Measurements from ENCODE around the gene CYP26B1. TPM values are rescaled to one million over a fixed set of nuclear protein-coding genes. Genes with fewer than 3 reads are reported as not detected.

The CYP26B1 gene
- total and polyA plus RNA-seq, 2 donors (not counting 3 experiments of a cell fraction or from before 2014, with no cell fraction given) = 0.30 to 1.1 TPM

DNA sequence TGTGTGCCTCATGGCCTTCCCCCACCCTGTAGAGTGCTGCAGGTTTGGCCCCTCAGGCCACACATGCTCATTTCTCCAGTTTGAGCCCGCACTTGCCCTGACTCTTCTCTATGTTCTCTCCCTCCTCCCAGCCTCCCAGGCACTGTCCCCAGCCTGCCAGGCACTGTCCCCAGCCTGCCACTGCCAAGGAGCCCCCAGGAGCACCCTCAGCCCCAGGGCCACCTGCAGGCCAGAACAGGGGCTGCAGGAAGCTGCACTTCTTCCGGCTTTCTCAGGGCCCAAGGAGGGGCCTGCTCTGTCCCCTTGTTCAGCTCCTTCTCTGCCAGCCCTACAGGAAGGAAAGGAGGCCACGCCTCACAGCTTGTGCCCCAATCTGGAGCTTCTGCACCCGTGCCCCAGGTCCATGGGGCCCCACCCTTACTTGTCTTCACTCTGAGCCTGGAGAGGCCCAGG is 31.6 kb downstream of the CYP26B1 start:
- H3K4me2 ChIP-seq (ENCODE audit: insufficient read depth, low read length) = no peak overlapping the region
- CTCF ChIA-PET = interaction anchor here (0.8 to 2.6 kb wide), 8 partner anchors 8 to 464 kb away, joined by 3 to 13 read pairs (median 4); no protein-coding TSS in a partner anchor
- no TSS peak for BruUV-seq (replicated peaks)
- no peak for DNase-seq (ENCODE audit: low read depth, low spot score)
- no peaks in the 10 kb centered on the region for H3K9me3 ChIP-seq (replicated peaks; ENCODE audit: control insufficient read depth, insufficient read depth, low read length)
- no peak for FAIRE-seq
- no peak overlapping the region for H3K4me3 ChIP-seq (replicated peaks in 1 of 3; ENCODE audit: insufficient read depth in 1 of 3, low read depth in 1 of 3, low read length in 3 of 3)
- H2AFZ ChIP-seq (ENCODE audit: low read depth, low read length) = peak overlapping the region; percentile 86
- H3K27ac ChIP-seq (ENCODE audit: insufficient read depth, low read depth, low read length) = peak overlapping the region; percentile 38
- TF ChIP-seq POLR2A (IDR thresholded peaks at IDR 0.05; ENCODE audit: low read depth, low read length) (no peak), POLR2AphosphoS5 (IDR thresholded peaks at IDR 0.05; ENCODE audit: insufficient read depth, low read depth, low read length) (no peak), EZH2 (IDR thresholded peaks at IDR 0.05; ENCODE audit: borderline replicate concordance, low read depth, low read length, severe bottlenecking) (no peak), MYC (IDR thresholded peaks at IDR 0.05; ENCODE audit: low read depth, low read length) (no peak), MAX (IDR thresholded peaks at IDR 0.05; ENCODE audit: insufficient read depth, insufficient read length) (no peak), FOS (IDR thresholded peaks at IDR 0.05; ENCODE audit: borderline replicate concordance, insufficient read depth, low read length) (no peak)
- TF ChIP-seq, protein P1, sequence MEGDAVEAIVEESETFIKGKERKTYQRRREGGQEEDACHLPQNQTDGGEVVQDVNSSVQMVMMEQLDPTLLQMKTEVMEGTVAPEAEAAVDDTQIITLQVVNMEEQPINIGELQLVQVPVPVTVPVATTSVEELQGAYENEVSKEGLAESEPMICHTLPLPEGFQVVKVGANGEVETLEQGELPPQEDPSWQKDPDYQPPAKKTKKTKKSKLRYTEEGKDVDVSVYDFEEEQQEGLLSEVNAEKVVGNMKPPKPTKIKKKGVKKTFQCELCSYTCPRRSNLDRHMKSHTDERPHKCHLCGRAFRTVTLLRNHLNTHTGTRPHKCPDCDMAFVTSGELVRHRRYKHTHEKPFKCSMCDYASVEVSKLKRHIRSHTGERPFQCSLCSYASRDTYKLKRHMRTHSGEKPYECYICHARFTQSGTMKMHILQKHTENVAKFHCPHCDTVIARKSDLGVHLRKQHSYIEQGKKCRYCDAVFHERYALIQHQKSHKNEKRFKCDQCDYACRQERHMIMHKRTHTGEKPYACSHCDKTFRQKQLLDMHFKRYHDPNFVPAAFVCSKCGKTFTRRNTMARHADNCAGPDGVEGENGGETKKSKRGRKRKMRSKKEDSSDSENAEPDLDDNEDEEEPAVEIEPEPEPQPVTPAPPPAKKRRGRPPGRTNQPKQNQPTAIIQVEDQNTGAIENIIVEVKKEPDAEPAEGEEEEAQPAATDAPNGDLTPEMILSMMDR (IDR thresholded peaks at IDR 0.05; ENCODE audit: extremely low read depth in 1 of 2, insufficient read depth in 1 of 2, low read depth in 1 of 2, low read length in 2 of 2) = peak; percentile 34 to 45
- H3K9ac ChIP-seq (replicated peaks; ENCODE audit: extremely low read depth, insufficient read depth, low read length) = peak overlapping the region; percentile 4
- dilution Hi-C loops (cut with MboI; ENCODE audit: extremely low pct_ligation_motif_present, low sequenced_read_pairs) = no loop called here
- H3K4me1 ChIP-seq (ENCODE audit: control insufficient read depth, extremely low read depth, insufficient read depth, low read length) = peaks cover 11% of the 10 kb centered on the region
- H4K20me1 ChIP-seq (replicated peaks; ENCODE audit: control insufficient read depth, extremely low read depth, insufficient read depth, low read length) = no peaks in the 10 kb centered on the region
- H3K36me3 ChIP-seq (ENCODE audit: control insufficient read depth in 2 of 2, extremely low read depth in 1 of 2, insufficient read depth in 2 of 2, low read length in 2 of 2) = no peaks in the 10 kb centered on the region
- intact Hi-C loops (cut with micrococcal nuclease) = no loop called here
- H3K27me3 ChIP-seq (ENCODE audit: control insufficient read depth in 2 of 2, insufficient read depth in 2 of 2, low read length in 2 of 2) = no peaks in the 10 kb centered on the region
- no peaks in the 10 kb centered on the region for H3K9me1 ChIP-seq (replicated peaks; ENCODE audit: control insufficient read depth, extremely low read depth, insufficient read depth, low read length)
- POLR2A ChIA-PET = no interaction called here
- H3K79me2 ChIP-seq (ENCODE audit: control insufficient read depth, insufficient read depth, low read length) = no peaks in the 10 kb centered on the region
